ENCODE results near the gene EVPL. TPM values are rescaled to one million over a fixed set of nuclear protein-coding genes. Genes with fewer than 3 reads are reported as not detected.

The EVPL gene
- total and polyA plus RNA-seq, 2 donors from 2014 or later: 11.1 to 23.5 TPM

GRCh38 chr17:75987041-75987440 lies 40.1 kb downstream of the EVPL start:
- no peak overlapping the region for H3K27ac ChIP-seq (ENCODE audit: low read depth in 2 of 2, low read length in 2 of 2)
- no peak for FAIRE-seq
- H3K9ac ChIP-seq (ENCODE audit: low read length in 3 of 3): no peak overlapping the region
- intact Hi-C loops (cut with DNase I): no loop called here
- DNase-seq: peak in 1 of 5 donors; percentile 12
- no peaks in the 10 kb centered on the region for H3K27me3 ChIP-seq (ENCODE audit: control insufficient read depth, insufficient read depth, low read length)
- peaks cover 2 to 8% (median 6%) of the 10 kb centered on the region in 3 donors for H3K4me1 ChIP-seq (ENCODE audit: control insufficient read depth in 2 of 3, insufficient read depth in 2 of 3, low read depth in 1 of 3, low read length in 3 of 3)
- H3K36me3 ChIP-seq (ENCODE audit: control insufficient read depth in 2 of 3, insufficient read depth in 3 of 3, low read length in 3 of 3): peaks cover 0 to 10% (median 4%) of the 10 kb centered on the region in 3 donors
- no peak for TF ChIP-seq CTCF (IDR thresholded peaks at IDR 0.05; ENCODE audit: borderline replicate concordance, extremely low read depth, insufficient read depth)
- H3K4me3 ChIP-seq (ENCODE audit: low read length in 3 of 3): no peak overlapping the region
- H3K9me3 ChIP-seq (ENCODE audit: control insufficient read depth in 2 of 3, insufficient read depth in 1 of 3, low read length in 3 of 3): no peaks in the 10 kb centered on the region

GRCh38 chr17:75985986-75986385 lies 41.1 kb downstream of the EVPL start:
- Histone ChIP-seq H3K36me3 (ENCODE audit: control insufficient read depth in 2 of 3, insufficient read depth in 3 of 3, low read length in 3 of 3) (peaks cover 0 to 5% (median 0%) of the 10 kb centered on the region in 3 donors), H3K4me1 (ENCODE audit: control insufficient read depth in 2 of 3, insufficient read depth in 2 of 3, low read depth in 1 of 3, low read length in 3 of 3) (peaks cover 2 to 8% (median 6%) of the 10 kb centered on the region in 3 donors), H3K27ac (ENCODE audit: low read depth in 2 of 2, low read length in 2 of 2) (no peak overlapping the region), H3K9ac (ENCODE audit: low read length in 3 of 3) (no peak overlapping the region), H3K27me3 (ENCODE audit: control insufficient read depth, insufficient read depth, low read length) (no peaks in the 10 kb centered on the region), H3K9me3 (ENCODE audit: control insufficient read depth in 2 of 3, insufficient read depth in 1 of 3, low read length in 3 of 3) (no peaks in the 10 kb centered on the region), H3K4me3 (ENCODE audit: low read length in 3 of 3) (no peak overlapping the region)
- DNase-seq (no peak), FAIRE-seq (no peak)
- TF ChIP-seq CTCF (IDR thresholded peaks at IDR 0.05; ENCODE audit: borderline replicate concordance, extremely low read depth, insufficient read depth): no peak
- intact Hi-C loops (cut with DNase I): no loop called here

GRCh38 chr17:75983501-75984181 lies 43.5 kb downstream of the EVPL start:
- peak in 1 of 5 donors; percentile 79 for DNase-seq
- Histone ChIP-seq H3K9ac (ENCODE audit: low read length in 3 of 3) (no peak overlapping the region), H3K4me3 (ENCODE audit: low read length in 3 of 3) (no peak overlapping the region), H3K9me3 (ENCODE audit: control insufficient read depth in 2 of 3, insufficient read depth in 1 of 3, low read length in 3 of 3) (no peaks in the 10 kb centered on the region), H3K27me3 (ENCODE audit: control insufficient read depth, insufficient read depth, low read length) (no peaks in the 10 kb centered on the region), H3K27ac (ENCODE audit: low read depth in 2 of 2, low read length in 2 of 2) (peak overlapping the region; percentile 26 to 32), H3K4me1 (ENCODE audit: control insufficient read depth in 2 of 3, insufficient read depth in 2 of 3, low read depth in 1 of 3, low read length in 3 of 3) (peaks cover 2 to 8% (median 6%) of the 10 kb centered on the region in 3 donors), H3K36me3 (ENCODE audit: control insufficient read depth in 2 of 3, insufficient read depth in 3 of 3, low read length in 3 of 3) (peaks cover 0 to 5% (median 0%) of the 10 kb centered on the region in 3 donors)
- FAIRE-seq: no peak
- intact Hi-C loops (cut with DNase I): no loop called here
- no peak for TF ChIP-seq CTCF (IDR thresholded peaks at IDR 0.05; ENCODE audit: borderline replicate concordance, extremely low read depth, insufficient read depth)
